H1 (cell line): ENCODE measurements around the gene C3orf80.

Experiments used
- POLR2A ChIP-seq, 2 experiments: IDR thresholded peaks; 1 replicate in 1 of 2; 2 replicates in 1 of 2; pipeline ENCODE4 v1.6.1; 2011; ENCODE audit warnings: low read depth in 2 of 2, low read length in 2 of 2, mild to moderate bottlenecking in 2 of 2; ENCODE audit errors: control extremely low read depth in 1 of 2
- POLR2AphosphoS5 ChIP-seq: IDR thresholded peaks from 2 replicates; pipeline ENCODE4 v1.6.1; 2011; ENCODE audit warnings: low read depth, low read length
- SIN3A ChIP-seq, 2 experiments: IDR thresholded peaks in 1 of 2; conservative IDR thresholded peaks in 1 of 2; 2 replicates each; pipeline ENCODE4 v1.6.1; 2011 to 2012; ENCODE audit warnings: low read length in 2 of 2, improper control_type of control experiment in 1 of 2, low read depth in 1 of 2, mild to moderate bottlenecking in 1 of 2
- SP1 ChIP-seq: IDR thresholded peaks from 2 replicates; pipeline ENCODE4 v1.6.1; 2011; ENCODE audit warnings: low read depth, low read length

GRCh38 chr3:160195106-160195505 is 30.1 kb upstream of the C3orf80 start:
- TF ChIP-seq POLR2A (IDR thresholded peaks at IDR 0.05; ENCODE audit: control extremely low read depth in 1 of 2, low read depth in 2 of 2, low read length in 2 of 2) (no peak), POLR2AphosphoS5 (no peak), SIN3A (conservative IDR thresholded peaks at IDR 0.05 in 1 of 2, IDR thresholded peaks at IDR 0.05 in 1 of 2; ENCODE audit: low read depth in 1 of 2, low read length in 2 of 2) (no peak), SP1 (no peak)
